SK-MEL-5 (cell line): ENCODE measurements around the gene NARS2. TPM values are rescaled to one million over a fixed set of nuclear protein-coding genes. Genes with fewer than 3 reads are reported as not detected.

Experiments used
- DNase-seq: peaks from one replicate; pipeline ENCODE4 v3.0.0-alpha.2; 2016; ENCODE audit warnings: low read depth, low spot score
- in situ Hi-C: cut with HindIII; loops from 2 replicates; pipeline ENCODE4 v1.10.0; 2016; ENCODE audit warnings: low sequenced_read_pairs, high pct_unique_total_duplicates, low pct_unique_long_range_greater_than_20kb
- total RNA-seq: library from RNA; depleted of rRNA; stranded (reverse); fragments of >200 nt; shearing (Covaris generic); gene quantifications from 2 replicates; pipeline ENCODE4 v1.2.3, GENCODE V29; 2014

The NARS2 gene
- total RNA-seq, 1 experiment from 2014 or later, result 93.1 TPM

GRCh38 chr11:78416285-78417174, 158.1 kb downstream of the NARS2 start:
- in situ Hi-C loops, result no loop called here
- DNase-seq, result peak; percentile 86

GRCh38 chr11:78415338-78415737, 159.3 kb downstream of the NARS2 start:
- in situ Hi-C loops, result no loop called here

GRCh38 chr11:78414321-78415051, 160.2 kb downstream of the NARS2 start:
- in situ Hi-C loops, result no loop called here
- DNase-seq, result no peak

More at GRCh38 chr11:78415338-78415737, 159.3 kb downstream of the NARS2 start:
- no peak for DNase-seq

- DNase-seq, result no peak
- in situ Hi-C loops, result no loop called here
Observed at GRCh38 chr11:78408619-78409018, 166.0 kb downstream of the NARS2 start.

GRCh38 chr11:78406568-78407196, 168.0 kb downstream of the NARS2 start:
- no peak for DNase-seq
- in situ Hi-C loops, result no loop called here

GRCh38 chr11:78405805-78406204, 168.9 kb downstream of the NARS2 start:
- in situ Hi-C loops, result no loop called here
- no peak for DNase-seq

GRCh38 chr11:78403781-78404180, 170.9 kb downstream of the NARS2 start:
- in situ Hi-C loops, result no loop called here
- DNase-seq, result peak; percentile 20

GRCh38 chr11:78402847-78403246, 171.8 kb downstream of the NARS2 start:
- peak; percentile 90 for DNase-seq
- in situ Hi-C loops, result no loop called here

- in situ Hi-C loops, result no loop called here
- no peak for DNase-seq
Observed at GRCh38 chr11:78400702-78401101, 174.0 kb downstream of the NARS2 start.

GRCh38 chr11:78400116-78400515, 174.5 kb downstream of the NARS2 start:
- in situ Hi-C loops, result no loop called here
- DNase-seq, result no peak

GRCh38 chr11:78399136-78399535, 175.5 kb downstream of the NARS2 start:
- no peak for DNase-seq
- in situ Hi-C loops, result no loop called here

GRCh38 chr11:78398715-78399114, 175.9 kb downstream of the NARS2 start:
- in situ Hi-C loops, result no loop called here

GRCh38 chr11:78397398-78397797, 177.3 kb downstream of the NARS2 start:
- DNase-seq, result peak; percentile 50
- in situ Hi-C loops, result no loop called here

More at GRCh38 chr11:78398715-78399114, 175.9 kb downstream of the NARS2 start:
- no peak for DNase-seq

- in situ Hi-C loops, result no loop called here
- DNase-seq, result no peak
Observed at GRCh38 chr11:78395597-78395996, 179.1 kb downstream of the NARS2 start.

- in situ Hi-C loops, result no loop called here
Observed at GRCh38 chr11:78392854-78393253, 181.8 kb downstream of the NARS2 start.

GRCh38 chr11:78391424-78391823, 183.2 kb downstream of the NARS2 start:
- DNase-seq, result no peak
- in situ Hi-C loops, result no loop called here

More at GRCh38 chr11:78392854-78393253, 181.8 kb downstream of the NARS2 start:
- peak; percentile 65 for DNase-seq

- in situ Hi-C loops, result no loop called here
- DNase-seq, result no peak
Observed at GRCh38 chr11:78390809-78391208, 183.9 kb downstream of the NARS2 start.
